ENCODE data around the gene ACADS. TPM values are rescaled to one million over a fixed set of nuclear protein-coding genes. Genes with fewer than 3 reads are reported as not detected.

ACADS gene
- total RNA-seq, 1 donor from 2014 or later = 8.1 TPM

DNA sequence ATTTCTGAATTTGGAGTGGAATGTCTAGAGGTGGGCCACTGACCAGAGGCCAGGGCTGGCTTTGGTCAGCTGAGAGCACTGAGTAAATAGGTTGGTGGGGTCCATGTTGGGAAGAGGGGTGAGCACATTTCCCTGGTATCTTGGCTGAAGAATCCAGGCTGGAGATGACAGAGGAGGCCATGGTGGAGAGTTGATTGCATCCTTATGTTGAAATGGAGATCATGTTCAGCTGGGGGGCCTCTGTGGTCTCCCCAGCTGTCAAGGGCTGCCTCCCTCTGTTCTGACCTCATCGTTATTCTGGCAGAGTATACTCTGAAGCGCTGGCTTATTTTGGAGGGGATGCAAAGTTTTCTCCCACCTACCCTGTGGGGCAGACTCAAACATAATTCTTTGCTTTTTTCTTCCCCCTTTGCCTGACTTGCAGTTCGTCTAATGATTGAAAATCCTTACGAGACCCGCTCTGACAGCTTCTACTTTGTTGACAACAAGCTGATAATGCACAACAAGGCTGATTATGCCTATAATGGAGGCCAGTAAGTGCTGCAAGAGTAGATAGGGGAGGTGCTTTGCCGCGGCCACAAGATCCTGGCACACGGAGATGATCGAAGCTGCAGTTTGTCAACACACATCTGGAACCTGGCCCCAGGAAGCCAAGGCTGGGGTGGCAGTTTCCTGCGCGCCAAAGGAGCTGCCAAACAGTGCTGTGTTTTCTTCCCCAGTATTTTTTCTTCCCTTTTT, 6.0 kb upstream of the ACADS start:
- H3K27ac Mint-ChIP-seq (ENCODE audit: unreplicated experiment) = peak overlapping the region; percentile 29
- no peak overlapping the region for H3K4me3 Mint-ChIP-seq (ENCODE audit: unreplicated experiment)
- H3K4me1 Mint-ChIP-seq (ENCODE audit: low read depth, unreplicated experiment) = peaks cover 1% of the 10 kb centered on the region
- peaks cover 2% of the 10 kb centered on the region for H3K9me3 Mint-ChIP-seq (ENCODE audit: unreplicated experiment)
- no peaks in the 10 kb centered on the region for H3K27me3 Mint-ChIP-seq (ENCODE audit: unreplicated experiment)
- DNase-seq = no peak
- TF ChIP-seq, protein P1, sequence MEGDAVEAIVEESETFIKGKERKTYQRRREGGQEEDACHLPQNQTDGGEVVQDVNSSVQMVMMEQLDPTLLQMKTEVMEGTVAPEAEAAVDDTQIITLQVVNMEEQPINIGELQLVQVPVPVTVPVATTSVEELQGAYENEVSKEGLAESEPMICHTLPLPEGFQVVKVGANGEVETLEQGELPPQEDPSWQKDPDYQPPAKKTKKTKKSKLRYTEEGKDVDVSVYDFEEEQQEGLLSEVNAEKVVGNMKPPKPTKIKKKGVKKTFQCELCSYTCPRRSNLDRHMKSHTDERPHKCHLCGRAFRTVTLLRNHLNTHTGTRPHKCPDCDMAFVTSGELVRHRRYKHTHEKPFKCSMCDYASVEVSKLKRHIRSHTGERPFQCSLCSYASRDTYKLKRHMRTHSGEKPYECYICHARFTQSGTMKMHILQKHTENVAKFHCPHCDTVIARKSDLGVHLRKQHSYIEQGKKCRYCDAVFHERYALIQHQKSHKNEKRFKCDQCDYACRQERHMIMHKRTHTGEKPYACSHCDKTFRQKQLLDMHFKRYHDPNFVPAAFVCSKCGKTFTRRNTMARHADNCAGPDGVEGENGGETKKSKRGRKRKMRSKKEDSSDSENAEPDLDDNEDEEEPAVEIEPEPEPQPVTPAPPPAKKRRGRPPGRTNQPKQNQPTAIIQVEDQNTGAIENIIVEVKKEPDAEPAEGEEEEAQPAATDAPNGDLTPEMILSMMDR (IDR thresholded peaks at IDR 0.05; ENCODE audit: partially characterized antibody, unreplicated experiment) = no peak
- no peaks in the 10 kb centered on the region for H3K36me3 Mint-ChIP-seq (ENCODE audit: unreplicated experiment)

- Mint-ChIP-seq H3K4me1 (ENCODE audit: low read depth, unreplicated experiment) (peaks cover 8% of the 10 kb centered on the region), H3K36me3 (ENCODE audit: unreplicated experiment) (no peaks in the 10 kb centered on the region), H3K4me3 (ENCODE audit: unreplicated experiment) (no peak overlapping the region), H3K9me3 (ENCODE audit: unreplicated experiment) (peaks cover 3% of the 10 kb centered on the region), H3K27ac (ENCODE audit: unreplicated experiment) (no peak overlapping the region), H3K27me3 (ENCODE audit: unreplicated experiment) (no peaks in the 10 kb centered on the region)
- no peak for DNase-seq
- TF ChIP-seq, protein P1 (IDR thresholded peaks at IDR 0.05; ENCODE audit: partially characterized antibody, unreplicated experiment) = no peak
These were observed 5.2 kb upstream of the ACADS start for GRCh38 chr12:120720234-120720986.

- DNase-seq = no peak
- TF ChIP-seq, protein P1 (IDR thresholded peaks at IDR 0.05; ENCODE audit: partially characterized antibody, unreplicated experiment) = no peak
- no peaks in the 10 kb centered on the region for H3K27me3 Mint-ChIP-seq (ENCODE audit: unreplicated experiment)
- peaks cover 8% of the 10 kb centered on the region for H3K4me1 Mint-ChIP-seq (ENCODE audit: low read depth, unreplicated experiment)
- no peak overlapping the region for H3K4me3 Mint-ChIP-seq (ENCODE audit: unreplicated experiment)
- H3K9me3 Mint-ChIP-seq (ENCODE audit: unreplicated experiment) = peaks cover 3% of the 10 kb centered on the region
- H3K36me3 Mint-ChIP-seq (ENCODE audit: unreplicated experiment) = no peaks in the 10 kb centered on the region
- no peak overlapping the region for H3K27ac Mint-ChIP-seq (ENCODE audit: unreplicated experiment)
These were observed 4.4 kb upstream of the ACADS start for GRCh38 chr12:120720987-120721801.

DNA sequence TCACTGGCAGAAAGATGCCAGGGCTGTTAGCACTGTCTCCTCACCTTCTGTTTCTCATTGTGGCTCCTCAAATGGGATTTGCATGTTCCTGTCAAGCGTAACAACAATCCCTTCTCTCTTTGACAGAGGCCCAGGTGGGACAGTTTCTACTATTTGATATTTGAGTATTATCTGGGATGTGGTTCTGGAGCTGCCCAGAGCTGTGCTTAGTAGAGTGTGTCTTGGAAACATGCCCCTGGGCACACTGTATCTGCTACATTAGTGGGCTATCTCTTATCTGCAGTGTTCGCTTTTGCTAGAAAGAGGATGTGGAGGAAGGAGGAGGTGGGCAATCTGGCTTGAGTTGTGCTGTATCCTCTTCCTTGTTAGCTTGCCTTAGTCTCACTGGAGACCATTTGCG, 3.8 kb upstream of the ACADS start:
- Mint-ChIP-seq H3K27ac (ENCODE audit: unreplicated experiment) (no peak overlapping the region), H3K4me1 (ENCODE audit: low read depth, unreplicated experiment) (peaks cover 8% of the 10 kb centered on the region), H3K36me3 (ENCODE audit: unreplicated experiment) (no peaks in the 10 kb centered on the region), H3K27me3 (ENCODE audit: unreplicated experiment) (no peaks in the 10 kb centered on the region), H3K9me3 (ENCODE audit: unreplicated experiment) (peaks cover 3% of the 10 kb centered on the region), H3K4me3 (ENCODE audit: unreplicated experiment) (no peak overlapping the region)
- TF ChIP-seq, protein P1 (IDR thresholded peaks at IDR 0.05; ENCODE audit: partially characterized antibody, unreplicated experiment) = no peak
- no peak for DNase-seq

All from glutamatergic neuron (in vitro differentiated cells).